Neutrophil (primary cell): ENCODE measurements around the gene WDR38.
A peak's percentile ranks its signal among the peaks of the same experiment; 100 is the strongest.

Experiments used
- H3K27ac ChIP-seq: fragments of 200-600 bp; sonication (generic); 2 replicates; pipeline ENCODE4 v1.5.1; 2016; ENCODE audit warnings: mild to moderate bottlenecking, moderate library complexity
- H3K27me3 ChIP-seq: fragments of 200-600 bp; sonication (generic); 2 replicates; pipeline ENCODE4 v1.6.0; 2016; ENCODE audit warnings: mild to moderate bottlenecking
- H3K36me3 ChIP-seq: fragments of 200-600 bp; sonication (generic); 2 replicates; pipeline ENCODE4 v1.5.1; 2017
- H3K4me1 ChIP-seq, 2 experiments: fragments of 200-600 bp in 1 of 2; sonication (generic) in 1 of 2; 1 replicate in 1 of 2; 2 replicates in 1 of 2; pipeline versions ENCODE4 v1.5.1 to v1.6.1; 2013 to 2016; ENCODE audit warnings: low read depth in 1 of 2, low read length in 1 of 2, mild to moderate bottlenecking in 1 of 2, moderate library complexity in 1 of 2; ENCODE audit not compliant: control insufficient read depth in 1 of 2, insufficient read depth in 1 of 2
- H3K4me3 ChIP-seq, 2 experiments: fragments of 200-600 bp in 1 of 2; sonication (generic) in 1 of 2; 1 replicate in 1 of 2; 2 replicates in 1 of 2; pipeline ENCODE4 v1.5.1; 2013 to 2016; ENCODE audit warnings: low read depth in 1 of 2, low read length in 1 of 2, mild to moderate bottlenecking in 1 of 2, moderate library complexity in 1 of 2
- H3K9me3 ChIP-seq: fragments of 200-600 bp; sonication (generic); 2 replicates; pipeline ENCODE4 v1.5.1; 2016
- CTCF ChIP-seq: fragments of 200-600 bp; sonication (generic); IDR thresholded peaks from 2 replicates; pipeline ENCODE4 v1.5.1; 2016; ENCODE audit warnings: antibody characterized with exemption

Gene WDR38

GRCh38 chr9:124846969-124847368 lies 6.3 kb upstream of the WDR38 start:
- Histone ChIP-seq H3K36me3 (no peaks in the 10 kb centered on the region), H3K27me3 (peaks cover 3% of the 10 kb centered on the region), H3K27ac (no peak overlapping the region), H3K4me3 (no peak overlapping the region), H3K4me1 (no peaks in the 10 kb centered on the region), H3K9me3 (no peaks in the 10 kb centered on the region)
- TF ChIP-seq CTCF = no peak

- Histone ChIP-seq H3K9me3 (no peaks in the 10 kb centered on the region), H3K27me3 (peaks cover 15% of the 10 kb centered on the region), H3K36me3 (no peaks in the 10 kb centered on the region), H3K27ac (no peak overlapping the region), H3K4me3 (no peak overlapping the region), H3K4me1 (peaks cover 10% of the 10 kb centered on the region in 2 experiments)
- TF ChIP-seq CTCF = no peak
Observed at GRCh38 chr9:124849801-124850200, 3.5 kb upstream of the WDR38 start.

GRCh38 chr9:124852121-124852828 lies 985 bp upstream of the WDR38 start:
- peak overlapping the region in 1 of 2 experiments; percentile 56 for H3K4me3 ChIP-seq
- H3K36me3 ChIP-seq = peaks cover 9% of the 10 kb centered on the region
- H3K27ac ChIP-seq = no peak overlapping the region
- peaks cover 15% of the 10 kb centered on the region for H3K27me3 ChIP-seq
- H3K4me1 ChIP-seq = peaks cover 10% of the 10 kb centered on the region in 2 experiments
- no peak for TF ChIP-seq CTCF
- no peaks in the 10 kb centered on the region for H3K9me3 ChIP-seq

- H3K27ac ChIP-seq = no peak overlapping the region
- H3K4me1 ChIP-seq = peaks cover 10% of the 10 kb centered on the region in 2 experiments
Observed at GRCh38 chr9:124853605-124854143, 414 bp downstream of the WDR38 start.

GRCh38 chr9:124854161-124854560 lies 901 bp downstream of the WDR38 start:
- Histone ChIP-seq H3K4me3 (no peak overlapping the region), H3K9me3 (no peaks in the 10 kb centered on the region), H3K36me3 (peaks cover 28% of the 10 kb centered on the region), H3K27ac (no peak overlapping the region), H3K27me3 (peaks cover 15% of the 10 kb centered on the region), H3K4me1 (peaks cover 10% of the 10 kb centered on the region in 2 experiments)
- TF ChIP-seq CTCF = no peak

More at GRCh38 chr9:124853605-124854143, 414 bp downstream of the WDR38 start:
- Histone ChIP-seq H3K9me3 (no peaks in the 10 kb centered on the region), H3K27me3 (peaks cover 15% of the 10 kb centered on the region), H3K4me3 (peak overlapping the region; percentile 56 to 74), H3K36me3 (peaks cover 23% of the 10 kb centered on the region)
- TF ChIP-seq CTCF = no peak
